Esophagus muscularis mucosa (tissue), 3 donors: ENCODE measurements around the gene IP6K1.
"Not testable (repeated sequence)": the region's sequence is repeated elsewhere in the genome, so short reads cannot be mapped to it uniquely, and the experiment has no call there.

ENCODE experiments used
- CTCF ChIP-seq, 3 experiments: fragments of 200-600 bp in 2 of 3; fragments of 450-650 bp in 1 of 3; sonication (generic) in 2 of 3; IDR thresholded peaks; one replicate each; pipeline ENCODE4 v1.5.1; 2017 to 2019; ENCODE audit warnings: antibody characterized with exemption in 3 of 3, mild to moderate bottlenecking in 2 of 3, moderate library complexity in 1 of 3
- POLR2A ChIP-seq: fragments of 450-650 bp; IDR thresholded peaks from one replicate; pipeline ENCODE4 v1.6.1; 2017; ENCODE audit warnings: antibody characterized with exemption, moderate library complexity, mild to moderate bottlenecking, low read depth
- POLR2AphosphoS5 ChIP-seq, 2 donors: sonication (generic); formaldehyde crosslinking; IDR thresholded peaks; one replicate each; pipeline ENCODE4 v1.6.1; 2017; ENCODE audit warnings: antibody characterized with exemption in 2 of 2

- TF ChIP-seq CTCF (IDR thresholded peaks at IDR 0.05); POLR2A; POLR2AphosphoS5 (IDR thresholded peaks at IDR 0.05): not testable (repeated sequence)
Measured at GRCh38 chr3:49690856-49691255, 95.5 kb downstream of the IP6K1 start.
